ENCODE results near the gene CCDC183.
"Not testable (repeated sequence)": the region's sequence is repeated elsewhere in the genome, so short reads cannot be mapped to it uniquely, and the experiment has no call there.

Gene CCDC183

GRCh38 chr9:136762915-136763648 lies 33.1 kb upstream of the CCDC183 start:
- H3K4me1 ChIP-seq (ENCODE audit: control insufficient read depth, insufficient read depth, low read length), result no peaks in the 10 kb centered on the region
- peaks cover 23% of the 10 kb centered on the region for H3K27me3 ChIP-seq (ENCODE audit: control insufficient read depth, insufficient read depth, low read length)
- no peaks in the 10 kb centered on the region for H3K36me3 ChIP-seq (ENCODE audit: control insufficient read depth, insufficient read depth, low read length)
- no peak overlapping the region for H3K9ac ChIP-seq (ENCODE audit: low read length)
- no peaks in the 10 kb centered on the region for H3K9me3 ChIP-seq (ENCODE audit: control insufficient read depth, low read length)
- H3K4me3 ChIP-seq (ENCODE audit: low read length), result no peak overlapping the region

- Histone ChIP-seq H3K9ac (ENCODE audit: low read length) (no peak overlapping the region), H3K4me1 (ENCODE audit: control insufficient read depth, insufficient read depth, low read length) (no peaks in the 10 kb centered on the region), H3K27me3 (ENCODE audit: control insufficient read depth, insufficient read depth, low read length) (peaks cover 23% of the 10 kb centered on the region), H3K4me3 (ENCODE audit: low read length) (no peak overlapping the region), H3K9me3 (ENCODE audit: control insufficient read depth, low read length) (no peaks in the 10 kb centered on the region), H3K36me3 (ENCODE audit: control insufficient read depth, insufficient read depth, low read length) (no peaks in the 10 kb centered on the region)
Observed at GRCh38 chr9:136763649-136764035, 32.5 kb upstream of the CCDC183 start.

- Histone ChIP-seq H3K36me3 (ENCODE audit: control insufficient read depth, insufficient read depth, low read length) (no peaks in the 10 kb centered on the region), H3K4me1 (ENCODE audit: control insufficient read depth, insufficient read depth, low read length) (no peaks in the 10 kb centered on the region), H3K27me3 (ENCODE audit: control insufficient read depth, insufficient read depth, low read length) (peaks cover 23% of the 10 kb centered on the region), H3K4me3 (ENCODE audit: low read length) (no peak within 1 kb of the TSS), H3K9me3 (ENCODE audit: control insufficient read depth, low read length) (no peaks in the 10 kb centered on the region), H3K9ac (ENCODE audit: low read length) (no peak within 1 kb of the TSS)
Observed at GRCh38 chr9:136764301-136764891, 31.7 kb upstream of the CCDC183 start, which contains the start of gene LCN15. TSS of gene LCN15 (minus strand) at chr9:136764518. CDS start at chr9:136764488, 30 bp downstream.

GRCh38 chr9:136765041-136765440 lies 31.1 kb upstream of the CCDC183 start:
- H3K27me3 ChIP-seq (ENCODE audit: control insufficient read depth, insufficient read depth, low read length), result peaks cover 23% of the 10 kb centered on the region
- H3K36me3 ChIP-seq (ENCODE audit: control insufficient read depth, insufficient read depth, low read length), result no peaks in the 10 kb centered on the region
- H3K4me3 ChIP-seq (ENCODE audit: low read length), result no peak overlapping the region
- no peaks in the 10 kb centered on the region for H3K9me3 ChIP-seq (ENCODE audit: control insufficient read depth, low read length)
- peaks cover 3% of the 10 kb centered on the region for H3K4me1 ChIP-seq (ENCODE audit: control insufficient read depth, insufficient read depth, low read length)
- H3K9ac ChIP-seq (ENCODE audit: low read length), result no peak overlapping the region

- H3K4me3 ChIP-seq (ENCODE audit: low read length); H3K9me3 ChIP-seq (ENCODE audit: control insufficient read depth, low read length); H3K9ac ChIP-seq (ENCODE audit: low read length); H3K36me3 ChIP-seq (ENCODE audit: control insufficient read depth, insufficient read depth, low read length); H3K4me1 ChIP-seq (ENCODE audit: control insufficient read depth, insufficient read depth, low read length): not testable (repeated sequence)
- peaks cover 23% of the 10 kb centered on the region for H3K27me3 ChIP-seq (ENCODE audit: control insufficient read depth, insufficient read depth, low read length)
Observed at GRCh38 chr9:136765745-136766409, 30.3 kb upstream of the CCDC183 start.

GRCh38 chr9:136766410-136767120 lies 29.6 kb upstream of the CCDC183 start:
- peaks cover 23% of the 10 kb centered on the region for H3K27me3 ChIP-seq (ENCODE audit: control insufficient read depth, insufficient read depth, low read length)

GRCh38 chr9:136769710-136770191 lies 26.4 kb upstream of the CCDC183 start:
- Histone ChIP-seq H3K4me3 (ENCODE audit: low read length) (no peak overlapping the region), H3K9me3 (ENCODE audit: control insufficient read depth, low read length) (no peaks in the 10 kb centered on the region), H3K27me3 (ENCODE audit: control insufficient read depth, insufficient read depth, low read length) (peaks cover 9% of the 10 kb centered on the region), H3K4me1 (ENCODE audit: control insufficient read depth, insufficient read depth, low read length) (peaks cover 3% of the 10 kb centered on the region), H3K9ac (ENCODE audit: low read length) (no peak overlapping the region), H3K36me3 (ENCODE audit: control insufficient read depth, insufficient read depth, low read length) (no peaks in the 10 kb centered on the region)

More at GRCh38 chr9:136766410-136767120, 29.6 kb upstream of the CCDC183 start:
- H3K4me1 ChIP-seq (ENCODE audit: control insufficient read depth, insufficient read depth, low read length); H3K9me3 ChIP-seq (ENCODE audit: control insufficient read depth, low read length); H3K9ac ChIP-seq (ENCODE audit: low read length); H3K4me3 ChIP-seq (ENCODE audit: low read length); H3K36me3 ChIP-seq (ENCODE audit: control insufficient read depth, insufficient read depth, low read length): not testable (repeated sequence)

- Histone ChIP-seq H3K9me3 (ENCODE audit: control insufficient read depth, low read length) (no peaks in the 10 kb centered on the region), H3K27me3 (ENCODE audit: control insufficient read depth, insufficient read depth, low read length) (peaks cover 6% of the 10 kb centered on the region), H3K4me3 (ENCODE audit: low read length) (no peak overlapping the region), H3K36me3 (ENCODE audit: control insufficient read depth, insufficient read depth, low read length) (no peaks in the 10 kb centered on the region), H3K4me1 (ENCODE audit: control insufficient read depth, insufficient read depth, low read length) (peaks cover 3% of the 10 kb centered on the region), H3K9ac (ENCODE audit: low read length) (no peak overlapping the region)
Observed at GRCh38 chr9:136771907-136772415, 24.2 kb upstream of the CCDC183 start.

- no peak overlapping the region for H3K9ac ChIP-seq (ENCODE audit: low read length)
- H3K27me3 ChIP-seq (ENCODE audit: control insufficient read depth, insufficient read depth, low read length), result no peaks in the 10 kb centered on the region
- H3K36me3 ChIP-seq (ENCODE audit: control insufficient read depth, insufficient read depth, low read length), result no peaks in the 10 kb centered on the region
Observed at GRCh38 chr9:136773386-136774044, 22.6 kb upstream of the CCDC183 start.

GRCh38 chr9:136774416-136775045 lies 21.6 kb upstream of the CCDC183 start:
- Histone ChIP-seq H3K4me1 (ENCODE audit: control insufficient read depth, insufficient read depth, low read length) (peaks cover 3% of the 10 kb centered on the region), H3K9me3 (ENCODE audit: control insufficient read depth, low read length) (no peaks in the 10 kb centered on the region), H3K4me3 (ENCODE audit: low read length) (no peak overlapping the region), H3K27me3 (ENCODE audit: control insufficient read depth, insufficient read depth, low read length) (no peaks in the 10 kb centered on the region), H3K9ac (ENCODE audit: low read length) (no peak overlapping the region), H3K36me3 (ENCODE audit: control insufficient read depth, insufficient read depth, low read length) (no peaks in the 10 kb centered on the region)

More at GRCh38 chr9:136773386-136774044, 22.6 kb upstream of the CCDC183 start:
- no peak overlapping the region for H3K4me3 ChIP-seq (ENCODE audit: low read length)
- H3K4me1 ChIP-seq (ENCODE audit: control insufficient read depth, insufficient read depth, low read length), result peaks cover 3% of the 10 kb centered on the region
- H3K9me3 ChIP-seq (ENCODE audit: control insufficient read depth, low read length), result no peaks in the 10 kb centered on the region

- no peaks in the 10 kb centered on the region for H3K36me3 ChIP-seq (ENCODE audit: control insufficient read depth, insufficient read depth, low read length)
- no peak overlapping the region for H3K4me3 ChIP-seq (ENCODE audit: low read length)
- no peaks in the 10 kb centered on the region for H3K9me3 ChIP-seq (ENCODE audit: control insufficient read depth, low read length)
- no peak overlapping the region for H3K9ac ChIP-seq (ENCODE audit: low read length)
- H3K4me1 ChIP-seq (ENCODE audit: control insufficient read depth, insufficient read depth, low read length), result no peaks in the 10 kb centered on the region
- no peaks in the 10 kb centered on the region for H3K27me3 ChIP-seq (ENCODE audit: control insufficient read depth, insufficient read depth, low read length)
Observed at GRCh38 chr9:136775191-136775590, 20.9 kb upstream of the CCDC183 start.
